WERI-Rb-1 (cell line): ENCODE results near the gene NSUN4.

ENCODE experiments used
- DNase-seq: peaks from one replicate; pipeline ENCODE4 v3.0.0-alpha.2; 2020
- H3K27ac ChIP-seq: fragments of 250-450 bp; sonication (Bioruptor Pico); 2 replicates; pipeline ENCODE4 v1.5.1; 2020; ENCODE audit warnings: mild to moderate bottlenecking, moderate library complexity
- H3K27me3 ChIP-seq: fragments of 250-450 bp; sonication (Bioruptor Pico); 2 replicates; pipeline ENCODE4 v1.5.1; 2021; ENCODE audit warnings: mild to moderate bottlenecking, low read depth, moderate library complexity; ENCODE audit not compliant: insufficient read depth, severe bottlenecking
- H3K36me3 ChIP-seq: fragments of 250-450 bp; sonication (Bioruptor Pico); 2 replicates; pipeline ENCODE4 v1.5.1; 2020; ENCODE audit warnings: mild to moderate bottlenecking, moderate library complexity
- H3K4me3 ChIP-seq: 2 replicates; pipeline ENCODE4 v1.5.1; 2011; ENCODE audit warnings: low read depth, mild to moderate bottlenecking, control low read depth, low read length
- H3K9me3 ChIP-seq: fragments of 250-450 bp; sonication (Bioruptor Pico); 2 replicates; pipeline ENCODE4 v1.5.1; 2021; ENCODE audit warnings: mild to moderate bottlenecking, moderate library complexity; ENCODE audit not compliant: severe bottlenecking
- CTCF ChIP-seq: IDR thresholded peaks from 2 replicates; pipeline ENCODE4 v1.5.1; 2011; ENCODE audit warnings: low read depth, mild to moderate bottlenecking, control low read depth, inconsistent platforms, low read length

NSUN4 gene

DNA sequence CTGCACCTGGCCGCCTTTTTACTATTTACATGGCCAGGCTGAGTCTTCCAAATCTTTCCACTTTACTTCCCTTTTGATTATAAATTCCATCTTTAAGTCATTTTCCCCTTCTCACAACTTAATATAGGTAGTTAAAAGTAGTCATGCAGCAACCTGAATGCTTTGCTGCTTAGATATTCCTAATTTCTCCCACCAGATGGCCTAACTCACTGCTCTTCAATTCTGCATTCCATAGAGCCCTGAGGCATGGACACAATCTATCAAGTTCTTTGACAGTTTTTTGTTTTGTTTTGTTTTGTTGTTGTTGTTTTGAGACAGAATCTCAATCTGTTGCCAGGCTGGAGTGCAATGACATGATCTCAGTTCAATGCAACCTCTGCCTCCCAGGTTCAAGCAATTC, 31.8 kb downstream of the NSUN4 start:
- Histone ChIP-seq H3K9me3 (no peaks in the 10 kb centered on the region), H3K27me3 (no peaks in the 10 kb centered on the region), H3K4me3 (no peak overlapping the region), H3K36me3 (no peaks in the 10 kb centered on the region), H3K27ac (no peak overlapping the region)
- peak; percentile 9; the same call in 1 of the 2 replicates for TF ChIP-seq CTCF
- DNase-seq: no peak

GRCh38 chr1:46379996-46380395, 39.4 kb downstream of the NSUN4 start:
- no peaks in the 10 kb centered on the region for H3K36me3 ChIP-seq
- no peak for TF ChIP-seq CTCF
- peak overlapping the region; percentile 43 for H3K27ac ChIP-seq
- H3K4me3 ChIP-seq: no peak overlapping the region
- DNase-seq: peak; percentile 19
- no peaks in the 10 kb centered on the region for H3K27me3 ChIP-seq
- peaks cover 12% of the 10 kb centered on the region for H3K9me3 ChIP-seq

- Histone ChIP-seq H3K36me3 (no peaks in the 10 kb centered on the region), H3K9me3 (peaks cover 12% of the 10 kb centered on the region), H3K4me3 (no peak overlapping the region), H3K27ac (peak overlapping the region; percentile 43; the same call in 1 of the 2 replicates), H3K27me3 (no peaks in the 10 kb centered on the region)
- no peak for DNase-seq
- no peak for TF ChIP-seq CTCF
Observed at GRCh38 chr1:46380508-46380907, 39.9 kb downstream of the NSUN4 start.

DNA sequence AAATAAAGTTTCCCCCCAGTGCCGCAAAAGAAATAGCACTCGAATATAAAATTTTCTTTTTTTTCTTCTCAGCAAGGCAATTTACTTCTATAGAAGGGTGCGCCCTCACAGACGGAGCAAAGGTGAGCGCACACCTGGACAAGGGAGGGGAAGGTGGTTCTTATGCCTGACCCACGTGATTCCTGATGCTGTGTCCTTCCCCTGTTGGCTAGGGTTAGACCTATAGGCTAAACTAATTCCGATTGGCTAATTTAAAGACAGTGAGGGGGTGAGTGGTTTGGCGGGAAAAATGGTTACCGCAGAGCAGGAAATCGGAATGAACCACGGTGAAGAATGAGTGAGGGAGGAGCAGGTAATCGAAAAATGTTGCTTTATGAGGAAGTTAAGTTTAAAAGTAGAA, 52.9 kb downstream of the NSUN4 start:
- TF ChIP-seq CTCF: no peak
- Histone ChIP-seq H3K4me3 (no peak overlapping the region), H3K9me3 (peaks cover 18% of the 10 kb centered on the region)

DNA sequence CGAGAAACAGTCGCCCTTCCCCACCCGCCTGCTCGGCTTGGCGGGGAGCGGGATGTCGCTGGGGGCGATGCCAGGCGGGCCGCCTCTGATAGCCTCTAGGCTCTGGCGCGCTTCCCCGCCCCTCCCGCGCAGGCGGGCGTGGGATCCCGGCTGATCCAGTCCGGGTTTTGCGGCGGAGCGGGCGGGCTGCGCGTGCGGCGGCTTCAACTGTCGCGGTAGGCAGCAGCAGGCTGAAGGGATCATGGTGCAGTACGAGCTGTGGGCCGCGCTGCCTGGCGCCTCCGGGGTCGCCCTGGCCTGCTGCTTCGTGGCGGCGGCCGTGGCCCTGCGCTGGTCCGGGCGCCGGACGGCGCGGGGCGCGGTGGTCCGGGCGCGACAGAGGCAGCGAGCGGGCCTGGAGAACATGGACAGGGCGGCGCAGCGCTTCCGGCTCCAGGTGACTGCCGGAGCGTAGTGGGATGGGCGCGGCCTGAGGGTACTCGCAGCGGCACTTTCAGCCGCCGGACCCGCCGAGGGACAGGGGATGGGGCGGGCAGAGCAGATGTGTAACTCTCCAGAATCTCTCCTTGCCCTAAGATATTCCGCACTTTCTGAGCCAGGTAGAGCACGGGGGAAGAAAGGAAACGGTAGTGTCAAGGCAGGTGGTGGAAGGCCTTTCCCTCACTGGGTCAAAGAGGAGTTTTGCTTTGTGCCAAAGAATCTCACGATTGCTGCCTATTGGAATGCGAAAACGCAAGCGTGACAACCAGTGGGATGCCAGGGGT, 53.7 kb downstream of the NSUN4 start, which contains the start of gene FAAH:
TSS of gene FAAH (plus strand) at position 210 of the 764 bp plus-strand sequence. CDS start at position 242, 32 bp downstream.
- H3K27ac ChIP-seq: no peak within 1 kb of the TSS
- no peak for TF ChIP-seq CTCF
- DNase-seq: peak; percentile 63

More for the DNA sequence above, 52.9 kb downstream of the NSUN4 start:
- H3K27ac ChIP-seq: no peak overlapping the region
- H3K27me3 ChIP-seq: no peaks in the 10 kb centered on the region
- DNase-seq: no peak
- no peaks in the 10 kb centered on the region for H3K36me3 ChIP-seq

More for the DNA sequence above, 53.7 kb downstream of the NSUN4 start, which contains the start of gene FAAH:
- H3K27me3 ChIP-seq: no peaks in the 10 kb centered on the region
- peak within 1 kb of the TSS; percentile 56 for H3K4me3 ChIP-seq
- peaks cover 18% of the 10 kb centered on the region for H3K9me3 ChIP-seq
- H3K36me3 ChIP-seq: no peaks in the 10 kb centered on the region
